Measurements from ENCODE around the gene NACAD. TPM values are rescaled to one million over a fixed set of nuclear protein-coding genes. Genes with fewer than 3 reads are reported as not detected.

Gene NACAD
- total RNA-seq, 1 donor from 2014 or later = 4.9 TPM

DNA sequence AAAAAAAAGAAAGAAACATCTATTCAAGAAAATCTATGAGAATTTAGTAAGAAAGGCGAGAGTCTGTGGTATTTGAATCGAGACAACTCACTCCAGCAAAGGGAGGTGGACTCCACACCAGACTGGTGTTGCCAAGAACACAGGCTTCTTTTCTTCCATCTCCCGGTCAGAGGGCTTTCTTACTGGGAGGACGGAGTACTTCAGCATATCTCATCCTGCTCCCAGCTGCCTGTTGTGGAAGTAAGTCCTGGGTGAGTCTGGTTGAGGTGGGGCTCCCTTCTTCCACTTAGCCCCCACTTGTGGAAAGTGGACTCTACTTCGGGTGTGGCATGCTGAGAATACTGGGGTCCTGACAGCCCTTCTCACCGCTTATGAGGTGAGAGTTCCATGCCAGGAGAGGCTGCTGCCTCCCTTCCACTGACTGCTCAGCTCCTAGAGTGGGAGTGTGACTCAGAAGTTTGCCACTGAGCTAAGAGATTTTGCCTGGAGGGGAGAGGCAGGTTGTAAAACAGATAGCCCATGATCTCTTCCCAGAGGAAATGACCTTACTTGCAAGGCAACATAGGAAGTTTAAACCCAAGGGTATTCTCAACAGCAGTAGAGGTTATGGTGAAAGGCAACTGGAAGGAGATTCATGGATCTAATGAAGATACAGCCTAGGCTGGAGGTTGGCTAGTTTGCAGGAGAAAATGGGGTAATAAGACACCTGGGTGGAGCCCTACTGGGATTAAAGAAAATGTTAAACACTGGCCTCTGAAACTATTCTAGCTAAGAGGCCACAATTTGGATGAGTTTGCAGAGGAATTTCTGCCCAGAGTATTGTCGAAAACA lies 3.5 kb upstream of the NACAD start:
- DNase-seq (ENCODE audit: low spot score) = no peak

- peak; percentile 34 for DNase-seq (ENCODE audit: low spot score)
These were observed 647 bp upstream of the NACAD start for GRCh38 chr7:45089341-45089891.

GRCh38 chr7:45088146-45088701 lies 545 bp downstream of the NACAD start:
- no peak for DNase-seq (ENCODE audit: low spot score)

GRCh38 chr7:45087301-45088145 lies 1.2 kb downstream of the NACAD start:
- DNase-seq (ENCODE audit: low spot score) = no peak

DNA sequence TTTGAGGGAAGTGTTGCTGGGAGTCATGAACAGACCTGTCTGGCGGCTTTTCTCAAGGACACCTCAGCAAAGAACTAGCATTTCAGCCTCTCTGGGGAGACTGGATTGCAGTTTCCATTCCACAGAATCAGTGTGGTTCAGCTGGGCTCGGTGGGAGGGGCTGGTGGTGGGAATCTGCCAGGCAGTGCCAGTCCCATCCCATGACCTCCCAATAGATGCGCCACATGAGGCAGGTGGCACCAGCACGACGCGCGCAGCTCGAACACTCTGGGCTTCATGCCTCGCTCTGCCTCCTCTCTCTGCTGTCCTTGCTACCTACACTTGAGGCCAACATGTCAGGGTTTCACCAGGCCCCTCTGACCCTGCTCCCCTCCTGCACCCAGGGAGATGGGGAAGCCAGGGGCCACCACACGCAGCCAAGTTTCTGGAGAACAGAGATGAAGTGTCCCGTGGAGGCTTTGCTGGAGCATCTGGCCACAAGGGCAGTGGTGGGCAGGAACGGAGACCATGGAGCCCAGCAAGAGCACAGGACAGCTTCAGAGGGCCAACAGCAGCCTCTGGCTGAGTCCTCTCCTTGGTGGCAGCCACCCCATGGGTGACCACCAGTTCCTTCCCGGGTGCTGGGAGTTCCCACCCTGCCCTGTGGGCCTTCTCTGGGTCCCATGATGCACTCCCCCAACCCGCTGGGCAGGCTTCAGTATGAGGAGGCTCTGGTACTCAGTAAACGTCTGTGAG lies 2.3 kb downstream of the NACAD start:
- DNase-seq (ENCODE audit: low spot score) = no peak

DNA sequence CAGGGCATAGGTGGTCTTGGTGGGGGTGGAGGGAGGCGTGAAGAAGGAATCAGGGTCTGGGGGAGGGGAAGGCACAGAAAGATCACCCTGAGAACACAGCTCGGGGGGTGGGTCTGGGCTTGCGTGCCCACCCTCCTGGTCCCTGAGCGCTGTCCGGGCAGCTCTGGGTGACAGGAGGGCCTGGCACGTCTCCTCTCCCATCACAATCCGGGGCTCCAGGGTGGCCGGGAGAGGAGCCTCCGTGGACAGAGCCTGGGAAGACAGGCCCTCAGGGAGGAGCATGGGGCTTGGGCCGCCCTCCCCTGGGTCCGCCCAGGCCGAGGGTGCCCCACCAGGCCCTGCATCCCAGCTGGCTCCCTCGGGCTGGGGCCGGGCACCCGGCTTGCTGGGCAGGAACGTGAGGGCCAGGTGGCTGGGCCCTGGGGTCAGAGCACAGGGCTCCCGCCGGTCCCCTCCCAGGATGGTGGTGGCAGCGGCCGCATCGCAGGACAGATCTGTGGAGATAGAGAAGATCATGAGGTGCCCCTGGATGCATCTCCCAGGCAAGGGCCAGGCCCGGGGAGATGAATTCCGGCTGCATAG lies 3.1 kb downstream of the NACAD start:
- DNase-seq (ENCODE audit: low spot score) = no peak

GRCh38 chr7:45084901-45085618 lies 3.7 kb downstream of the NACAD start:
- DNase-seq (ENCODE audit: low spot score) = no peak

- no peak for DNase-seq (ENCODE audit: low spot score)
These were observed 4.4 kb downstream of the NACAD start for GRCh38 chr7:45084336-45084735.

DNA sequence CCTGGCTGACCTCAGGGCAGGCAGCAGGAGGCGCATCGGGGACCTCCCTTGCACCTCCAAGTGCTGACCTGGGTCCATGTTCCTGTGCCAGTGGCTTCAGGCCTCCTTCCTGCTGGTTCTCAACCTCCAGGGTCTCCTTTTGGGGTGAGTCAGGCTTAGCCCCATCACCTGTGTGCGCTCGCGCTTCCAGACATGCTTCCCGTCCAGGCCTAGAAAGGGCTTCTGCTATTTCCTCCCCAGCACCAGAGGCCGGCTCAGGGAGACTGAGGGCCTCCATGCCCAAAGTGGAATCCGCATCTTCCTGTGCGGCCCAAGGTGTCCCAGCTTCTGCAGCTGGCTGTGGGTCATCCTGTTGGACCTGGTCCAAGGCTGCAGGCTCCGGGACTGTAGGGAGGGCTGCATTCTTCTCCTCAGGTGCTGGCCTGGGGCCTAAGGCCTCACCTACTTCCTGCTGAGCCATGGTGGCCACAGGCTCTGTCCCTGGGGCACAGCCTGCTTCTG lies 5.9 kb downstream of the NACAD start:
- no peak for DNase-seq (ENCODE audit: low spot score)

GRCh38 chr7:45082031-45082830 lies 6.5 kb downstream of the NACAD start:
- no peak for DNase-seq (ENCODE audit: low spot score)

GRCh38 chr7:45081670-45081974 lies 7.1 kb downstream of the NACAD start:
- DNase-seq (ENCODE audit: low spot score) = no peak

DNA sequence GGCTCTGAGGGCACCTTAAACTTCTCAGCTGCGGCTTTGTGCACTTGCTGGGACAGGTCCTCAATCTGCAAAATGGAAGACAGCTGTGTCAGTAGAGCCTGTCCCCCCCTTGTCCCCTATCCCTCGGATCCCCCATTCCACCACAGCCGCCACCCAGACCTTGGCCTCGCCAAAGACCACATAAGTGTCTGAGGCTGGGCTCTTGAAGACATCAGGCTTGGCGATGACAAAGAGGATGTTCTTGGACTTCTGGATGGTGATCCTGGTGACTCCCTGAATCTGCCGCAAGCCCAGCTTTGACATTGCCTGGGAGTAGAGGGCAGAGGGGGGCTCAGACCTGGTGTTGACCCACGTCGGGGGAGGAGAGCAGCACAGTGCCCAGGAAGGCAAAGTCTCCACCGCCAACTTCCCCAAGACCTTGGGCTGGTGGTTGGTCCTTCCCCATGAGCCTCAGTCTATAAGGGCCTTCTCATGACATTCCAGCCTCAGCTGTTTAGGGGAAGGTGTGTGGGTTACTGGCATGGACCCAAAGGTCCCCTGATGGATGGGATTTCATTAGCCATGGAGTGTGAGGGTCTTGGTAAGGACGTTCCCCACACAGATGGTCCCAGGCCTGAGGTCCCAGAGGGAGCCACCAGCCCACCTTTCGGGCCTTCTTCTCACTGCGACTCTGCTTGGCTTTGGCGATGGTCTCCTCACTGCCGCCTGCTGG lies 7.7 kb downstream of the NACAD start:
- DNase-seq (ENCODE audit: low spot score) = no peak

GRCh38 chr7:45080265-45080957 lies 8.4 kb downstream of the NACAD start:
- no peak for DNase-seq (ENCODE audit: low spot score)

DNA sequence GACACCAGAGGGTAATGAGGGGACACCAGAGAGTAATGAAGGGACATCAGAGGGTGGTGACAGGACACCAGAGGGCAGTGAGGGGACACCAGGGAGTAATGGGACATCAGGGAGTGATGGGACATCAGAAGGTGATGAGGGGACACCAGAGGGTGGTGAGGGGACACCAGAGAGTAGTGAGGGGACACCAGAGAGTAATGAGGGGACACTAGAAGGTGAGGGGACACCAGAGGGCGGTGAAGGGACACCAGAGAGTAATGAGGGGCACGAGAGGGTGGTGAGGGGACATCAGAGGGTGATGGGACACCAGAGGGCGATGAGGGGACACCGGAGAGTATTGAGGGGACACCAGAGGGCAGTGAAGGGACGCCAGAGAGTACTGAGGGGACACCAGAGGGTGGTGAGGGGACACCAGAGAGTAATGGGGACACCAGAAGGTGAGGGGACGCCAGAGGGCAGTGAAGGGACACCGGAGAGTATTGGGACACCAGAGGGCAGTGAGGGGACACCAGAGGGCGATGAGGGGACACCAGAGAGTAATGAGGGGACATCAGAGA lies 10.6 kb downstream of the NACAD start:
- DNase-seq (ENCODE audit: low spot score) = no peak

DNA sequence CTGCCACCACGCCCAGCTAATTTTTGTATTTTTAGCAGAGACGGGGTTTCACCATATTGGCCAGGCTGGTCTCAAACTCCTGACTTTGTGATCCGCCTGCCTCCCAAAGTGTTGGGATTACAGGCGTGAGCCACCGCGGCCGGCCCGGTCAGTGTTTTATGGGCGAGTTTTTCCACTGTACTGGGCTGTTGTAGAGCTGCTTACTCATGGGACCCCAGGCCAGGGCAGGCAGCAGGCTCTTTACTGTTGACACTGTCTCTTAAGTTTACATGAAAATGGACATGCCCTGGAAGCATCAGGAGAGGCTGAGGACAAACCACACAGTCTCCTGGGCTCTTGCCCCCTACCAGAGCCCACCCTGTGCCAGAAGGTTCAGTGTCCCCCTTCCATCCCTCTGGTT lies 11.2 kb downstream of the NACAD start:
- DNase-seq (ENCODE audit: low spot score) = no peak

- DNase-seq (ENCODE audit: low spot score) = no peak
These were observed 11.8 kb downstream of the NACAD start for GRCh38 chr7:45076946-45077345.

DNA sequence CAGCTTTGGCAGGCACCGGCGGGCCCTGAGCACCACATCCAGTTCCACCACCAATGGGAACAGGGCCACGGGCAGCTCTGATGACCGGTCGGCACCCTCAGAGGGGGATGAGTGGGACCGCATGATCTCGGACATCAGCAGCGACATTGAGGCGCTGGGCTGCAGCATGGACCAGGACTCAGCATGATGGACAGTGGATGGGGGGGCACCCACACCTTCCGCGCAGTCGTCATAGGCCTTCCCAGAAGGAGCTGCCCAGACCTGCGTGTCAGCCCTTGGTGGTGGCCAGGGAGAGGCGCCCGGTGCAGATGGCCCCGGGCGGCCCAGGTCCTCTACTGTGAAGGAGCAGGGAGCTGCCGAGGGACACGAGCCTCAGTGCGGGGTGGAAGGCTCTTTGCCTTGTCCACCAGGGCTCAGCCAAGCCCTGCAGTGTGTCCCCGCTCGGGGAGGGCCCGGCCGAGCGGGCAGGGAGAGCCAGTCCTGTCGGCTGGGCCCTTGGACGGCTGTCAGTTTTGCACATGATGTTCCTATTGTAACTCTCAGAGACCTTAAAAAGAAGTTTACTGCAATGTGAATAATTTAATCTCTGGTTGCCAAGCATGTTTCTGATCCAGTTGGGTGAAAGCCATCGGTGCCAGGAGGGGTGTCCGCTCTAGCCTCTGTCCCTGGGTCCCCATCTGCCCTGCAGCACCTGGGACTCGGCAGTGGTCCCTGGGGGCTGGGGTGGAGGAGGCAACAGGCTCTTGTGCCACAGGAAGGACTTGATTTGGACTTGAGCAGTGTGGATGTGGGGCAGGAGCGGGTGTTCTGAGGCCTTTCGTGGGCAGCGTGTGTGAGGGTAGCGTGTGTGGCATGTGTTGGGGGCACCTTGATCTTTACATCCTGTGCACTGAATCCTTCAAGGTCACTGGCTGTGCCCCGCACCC lies 12.6 kb downstream of the NACAD start:
- DNase-seq (ENCODE audit: low spot score) = no peak

Measured in mucosa of gallbladder (tissue), 1 donor.